NOMO-1 (cell line): ENCODE results near the gene MX1.

ENCODE experiments used
- DNase-seq, 2 experiments: peaks; one replicate each; lab custom pipeline; 2025; ENCODE audit not compliant: unreplicated experiment in 2 of 2; lab: John Stamatoyannopoulos, UW

Gene MX1

GRCh38 chr21:41429925-41430491 is 4.0 kb downstream of the MX1 start:
- DNase-seq: no peak

- no peak for DNase-seq
Observed at GRCh38 chr21:41431788-41432548, 5.9 kb downstream of the MX1 start.

- DNase-seq: no peak
Observed at GRCh38 chr21:41432562-41433460, 6.8 kb downstream of the MX1 start.

GRCh38 chr21:41433566-41433965 is 7.5 kb downstream of the MX1 start:
- no peak for DNase-seq

GRCh38 chr21:41435706-41436105 is 9.7 kb downstream of the MX1 start:
- DNase-seq: no peak

GRCh38 chr21:41437729-41438128 is 11.7 kb downstream of the MX1 start:
- no peak for DNase-seq

- no peak for DNase-seq
Observed at GRCh38 chr21:41438425-41439113, 12.5 kb downstream of the MX1 start.

GRCh38 chr21:41439248-41439647 is 13.2 kb downstream of the MX1 start:
- DNase-seq: no peak

GRCh38 chr21:41441546-41441945 is 15.5 kb downstream of the MX1 start:
- no peak for DNase-seq

- DNase-seq: no peak
Observed at GRCh38 chr21:41442481-41443186, 16.6 kb downstream of the MX1 start.

GRCh38 chr21:41443562-41443961 is 17.5 kb downstream of the MX1 start:
- no peak for DNase-seq

- DNase-seq: no peak
Observed at GRCh38 chr21:41444703-41445464, 18.8 kb downstream of the MX1 start.

GRCh38 chr21:41445465-41445862 is 19.4 kb downstream of the MX1 start:
- no peak for DNase-seq

GRCh38 chr21:41446586-41446985 is 20.5 kb downstream of the MX1 start:
- DNase-seq: no peak

GRCh38 chr21:41447356-41447755 is 21.3 kb downstream of the MX1 start:
- DNase-seq: no peak

GRCh38 chr21:41449613-41450012 is 23.6 kb downstream of the MX1 start:
- DNase-seq: no peak

- no peak for DNase-seq
Observed at GRCh38 chr21:41451753-41452676, 26.0 kb downstream of the MX1 start.

GRCh38 chr21:41453198-41453597 is 27.2 kb downstream of the MX1 start:
- no peak for DNase-seq

- no peak for DNase-seq
Observed at GRCh38 chr21:41453761-41454160, 27.7 kb downstream of the MX1 start.
